ENCODE data around the gene SSR4. TPM values are rescaled to one million over a fixed set of nuclear protein-coding genes. Genes with fewer than 3 reads are reported as not detected.

The SSR4 gene
- total RNA-seq, 1 experiment from 2014 or later: 179 TPM

DNA sequence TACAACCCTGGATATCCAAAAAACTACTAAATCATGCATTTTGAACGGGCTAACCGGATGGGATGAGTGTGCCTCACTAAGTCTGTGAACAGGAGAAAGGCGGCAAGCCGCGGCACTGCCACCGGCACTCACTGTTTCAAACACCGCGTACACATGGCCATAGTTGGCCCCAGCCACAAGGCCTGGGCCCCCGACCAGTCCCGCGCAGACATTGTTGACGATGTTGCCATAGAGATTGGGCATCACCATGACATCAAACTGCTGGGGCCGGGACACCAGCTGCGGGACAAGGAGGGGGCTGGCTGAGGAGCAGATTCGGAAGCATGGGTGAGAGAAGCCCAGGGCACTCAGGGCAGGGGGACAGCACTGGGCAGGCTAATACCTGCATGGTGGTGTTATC lies 7.8 kb upstream of the SSR4 start:
- no peak overlapping the region for H2BK12ac ChIP-seq (ENCODE audit: insufficient read length, low read depth, low read length)
- no peak for DNase-seq
- no peak overlapping the region for H2AK5ac ChIP-seq (ENCODE audit: insufficient read length, low read length)
- no peak overlapping the region for H2BK15ac ChIP-seq (ENCODE audit: low read depth, low read length)
- H3K27ac ChIP-seq (ENCODE audit: insufficient read length, low read depth, low read length): no peak overlapping the region
- H3K18ac ChIP-seq (ENCODE audit: insufficient read length, low read depth, low read length): no peak overlapping the region
- H3K23ac ChIP-seq (ENCODE audit: insufficient read length, low read depth, low read length): no peak overlapping the region
- no peaks in the 10 kb centered on the region for H3K4me1 ChIP-seq (ENCODE audit: insufficient read depth, low read length)
- H4K20me1 ChIP-seq (ENCODE audit: control insufficient read depth, insufficient read depth, insufficient read length): no peaks in the 10 kb centered on the region
- TF ChIP-seq, protein P1, sequence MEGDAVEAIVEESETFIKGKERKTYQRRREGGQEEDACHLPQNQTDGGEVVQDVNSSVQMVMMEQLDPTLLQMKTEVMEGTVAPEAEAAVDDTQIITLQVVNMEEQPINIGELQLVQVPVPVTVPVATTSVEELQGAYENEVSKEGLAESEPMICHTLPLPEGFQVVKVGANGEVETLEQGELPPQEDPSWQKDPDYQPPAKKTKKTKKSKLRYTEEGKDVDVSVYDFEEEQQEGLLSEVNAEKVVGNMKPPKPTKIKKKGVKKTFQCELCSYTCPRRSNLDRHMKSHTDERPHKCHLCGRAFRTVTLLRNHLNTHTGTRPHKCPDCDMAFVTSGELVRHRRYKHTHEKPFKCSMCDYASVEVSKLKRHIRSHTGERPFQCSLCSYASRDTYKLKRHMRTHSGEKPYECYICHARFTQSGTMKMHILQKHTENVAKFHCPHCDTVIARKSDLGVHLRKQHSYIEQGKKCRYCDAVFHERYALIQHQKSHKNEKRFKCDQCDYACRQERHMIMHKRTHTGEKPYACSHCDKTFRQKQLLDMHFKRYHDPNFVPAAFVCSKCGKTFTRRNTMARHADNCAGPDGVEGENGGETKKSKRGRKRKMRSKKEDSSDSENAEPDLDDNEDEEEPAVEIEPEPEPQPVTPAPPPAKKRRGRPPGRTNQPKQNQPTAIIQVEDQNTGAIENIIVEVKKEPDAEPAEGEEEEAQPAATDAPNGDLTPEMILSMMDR (conservative IDR thresholded peaks at IDR 0.05): no peak
- Mint-ChIP-seq H3K27ac (no peak overlapping the region), H3K36me3 (ENCODE audit: insufficient read depth in 1 of 3, low read depth in 3 of 3) (peaks cover 17 to 48% (median 29%) of the 10 kb centered on the region in 3 experiments), H3K4me1 (no peaks in the 10 kb centered on the region), H3K27me3 (ENCODE audit: low read depth) (no peaks in the 10 kb centered on the region), H3K4me3 (no peak overlapping the region), H3K9me3 (peaks cover 50 to 71% of the 10 kb centered on the region in 2 experiments)
- H3K9ac ChIP-seq (ENCODE audit: extremely low read depth, insufficient read length, low read length): no peak overlapping the region
- no peak overlapping the region for H3K14ac ChIP-seq (ENCODE audit: insufficient read depth, low read length)
- H2BK120ac ChIP-seq (ENCODE audit: low read depth, low read length, poor library complexity, severe bottlenecking): no peak overlapping the region
- no peak overlapping the region for H3T11ph ChIP-seq (ENCODE audit: low read length)
- H4K8ac ChIP-seq (replicated peaks; ENCODE audit: insufficient read length, low read depth, low read length): no peak overlapping the region
- no peak overlapping the region for H3K56ac ChIP-seq (ENCODE audit: insufficient read length, low read depth, low read length)
- H3K4ac ChIP-seq (ENCODE audit: low read depth, low read length): no peak overlapping the region
- no peak overlapping the region for H4K5ac ChIP-seq (ENCODE audit: insufficient read length, low read depth, low read length)
- H3K79me2 ChIP-seq (ENCODE audit: insufficient read depth, low read length): no peaks in the 10 kb centered on the region
- no peak overlapping the region for H3K4me2 ChIP-seq (ENCODE audit: insufficient read depth, insufficient read length, low read length)
- no peaks in the 10 kb centered on the region for H3K23me2 ChIP-seq (ENCODE audit: insufficient read length, low read depth, low read length, poor library complexity, severe bottlenecking)
- no peaks in the 10 kb centered on the region for H3K27me3 ChIP-seq (ENCODE audit: insufficient read depth, low read length)
- H3K9me3 ChIP-seq (ENCODE audit: control insufficient read depth, low read depth, low read length): peaks cover 21% of the 10 kb centered on the region
- no CpG with 5 or more reads among the region's 15 CpGs for WGBS (ENCODE audit: extremely low coverage, insufficient read length, low lambda C conversion rate)
- no peak overlapping the region for H2BK5ac ChIP-seq (ENCODE audit: insufficient read length, low read length)
- H2AFZ ChIP-seq (ENCODE audit: low read length): no peak overlapping the region
- H2BK20ac ChIP-seq (ENCODE audit: low read depth, low read length, poor library complexity, severe bottlenecking): no peak overlapping the region
- no peaks in the 10 kb centered on the region for H3K79me1 ChIP-seq (ENCODE audit: insufficient read depth, low read depth, low read length, poor library complexity, severe bottlenecking)
- no peak overlapping the region for H4K91ac ChIP-seq (ENCODE audit: insufficient read length, low read depth, low read length)

Measured in H9 (cell line).